Psoas muscle (tissue), 8 donors: ENCODE measurements around the gene ARHGAP30. TPM values are rescaled to one million over a fixed set of nuclear protein-coding genes. Genes with fewer than 3 reads are reported as not detected.

Experiments
- ATAC-seq, 4 donors: fragments of 200-7000 bp; cut with Tn5 transposase; one replicate each; pipeline ENCODE4 v1.9.1; 2020; ENCODE audit warnings: moderate library complexity in 3 of 4, mild to moderate bottlenecking in 2 of 4
- DNase-seq, 2 donors: peaks; one replicate each; pipeline ENCODE4 v3.0.0-alpha.2; 2020
- H3K27ac ChIP-seq: fragments of 200-600 bp; one replicate; pipeline ENCODE4 v1.8.0; 2022
- H3K27me3 ChIP-seq, 3 donors: fragments of 200-600 bp in 1 of 3; one replicate each; pipeline versions ENCODE4 v1.6.1 to v1.8.0; 2013 to 2022; ENCODE audit warnings: low read length in 2 of 3, mild to moderate bottlenecking in 2 of 3, moderate library complexity in 1 of 3; ENCODE audit not compliant: insufficient read depth in 3 of 3
- H3K36me3 ChIP-seq, 2 donors: fragments of 200-600 bp in 1 of 2; one replicate each; pipeline versions ENCODE4 v1.6.1 to v1.8.0; 2013 to 2022; ENCODE audit warnings: low read depth in 1 of 2, mild to moderate bottlenecking in 1 of 2, moderate library complexity in 1 of 2; ENCODE audit not compliant: insufficient read depth in 1 of 2
- H3K4me1 ChIP-seq: fragments of 200-600 bp; one replicate; pipeline ENCODE4 v1.8.0; 2022
- H3K4me3 ChIP-seq: fragments of 200-600 bp; one replicate; pipeline ENCODE4 v1.8.0; 2022; ENCODE audit warnings: mild to moderate bottlenecking
- H3K9me3 ChIP-seq: fragments of 200-600 bp; one replicate; pipeline ENCODE4 v1.8.0; 2022
- CTCF ChIP-seq: fragments of 200-600 bp; IDR thresholded peaks from one replicate; pipeline ENCODE4 v1.8.0; 2022; ENCODE audit warnings: antibody characterized with exemption
- WGBS, 3 donors: extraction: QIAGEN DNeasy Blood & Tissue Kit; methylation state at CpG; one replicate each; pipeline versions ENCODE4 v1.1.6 to v1.1.7; 2013; 5-methylcytosine and 5-hydroxymethylcytosine counted together
- intact Hi-C, 2 donors: fragments of 100-400 bp; cut with DNase I; formaldehyde crosslinking; loops; one replicate each; pipeline versions ENCODE4 v1.11.0 to v1.14.2; 2022
- polyA plus RNA-seq, 3 donors: library from polyadenylated mRNA; stranded (reverse); fragments of 200-250 nt; gene quantifications; one replicate each; pipeline ENCODE4 v1.2.3, GENCODE V29; 2013
- total RNA-seq, 4 donors: library from RNA; stranded (reverse); fragmentation: NEBNext Ultra II Directional in 2 of 4; extraction: Animal tissue kit (Norgen Biotek cat#: 25700) in 2 of 4; gene quantifications; one replicate each; pipeline versions ENCODE4 v1.2.1 to v1.2.4, GENCODE V29; 2021 to 2023
- donor health status: healthy with polysubstance abuse.
- donor health status: DM: no; HTN: no; CAD: no; lungs with moderate emphysema.
- donor health status: Bipolar disorder and iron deficiency.
- donor health status: healthy.
- donor health status: DM: yes; HTN: yes; CAD: no.
- donor health status: DM: no; HTN: no; CAD: no.
- donor health status: DM: no; HTN: no; CAD: no.
- donor health status: DM: yes; HTN: yes; CAD: no.

ARHGAP30 gene
- total and polyA plus RNA-seq, 7 donors = 0.44 to 3.3 (median 1.6) TPM

GRCh38 chr1:161044908-161045735 is 24.6 kb downstream of the ARHGAP30 start:
- peak; percentile 75 to 79 (median 76) for ATAC-seq
- H3K27ac ChIP-seq = peak overlapping the region; percentile 91
- H3K9me3 ChIP-seq = no peaks in the 10 kb centered on the region
- 0 to 1% (median 0%) methylated on average over 48 of the region's 48 CpGs for WGBS, 3 donors
- H3K36me3 ChIP-seq = peaks cover 10 to 30% of the 10 kb centered on the region in 2 donors
- H3K4me3 ChIP-seq = peak overlapping the region; percentile 88
- no peak for TF ChIP-seq CTCF
- H3K4me1 ChIP-seq = peaks cover 16% of the 10 kb centered on the region
- DNase-seq = peak; percentile 63 to 85
- intact Hi-C loops = loop anchor here (5.0 kb wide), 3 partner anchors 52 to 107 kb away; partner anchors contain the start of genes DEDD (in 1 of the 2), KLHDC9 (in 1 of the 2) and UFC1 (in 1 of the 2)
- H3K27me3 ChIP-seq = peaks cover 0 to 2% (median 0%) of the 10 kb centered on the region in 3 donors

GRCh38 chr1:161044535-161044907 is 25.2 kb downstream of the ARHGAP30 start:
- Histone ChIP-seq H3K4me1 (peaks cover 16% of the 10 kb centered on the region), H3K36me3 (peaks cover 10 to 36% of the 10 kb centered on the region in 2 donors), H3K4me3 (peak overlapping the region; percentile 88), H3K27me3 (peaks cover 0 to 2% (median 0%) of the 10 kb centered on the region in 3 donors), H3K27ac (peak overlapping the region; percentile 91), H3K9me3 (no peaks in the 10 kb centered on the region)
- TF ChIP-seq CTCF = no peak
- intact Hi-C loops = loop anchor here in 1 of 2 donors (5.0 kb wide), 1 partner anchor 53 kb away; the partner anchor contains the start of gene KLHDC9
- ATAC-seq = no peak
- no peak for DNase-seq

- H3K36me3 ChIP-seq = peaks cover 10 to 40% of the 10 kb centered on the region in 2 donors
- WGBS, 3 donors = 74 to 85% (median 82%) methylated on average over 5 of the region's 5 CpGs
- no peaks in the 10 kb centered on the region for H3K27me3 ChIP-seq
- no peak overlapping the region for H3K27ac ChIP-seq
- intact Hi-C loops = no loop called here
- H3K4me3 ChIP-seq = no peak overlapping the region
- DNase-seq (no peak), ATAC-seq (peak in 1 of 4 donors; percentile 8)
- no peaks in the 10 kb centered on the region for H3K9me3 ChIP-seq
- TF ChIP-seq CTCF = no peak
- peaks cover 12% of the 10 kb centered on the region for H3K4me1 ChIP-seq
Observed at GRCh38 chr1:161039546-161039945, 30.1 kb downstream of the ARHGAP30 start.

- intact Hi-C loops = no loop called here
- no peak overlapping the region for H3K27ac ChIP-seq
Observed at GRCh38 chr1:161039154-161039545, 30.5 kb downstream of the ARHGAP30 start.

More at GRCh38 chr1:161039154-161039545, 30.5 kb downstream of the ARHGAP30 start:
- no peak for DNase-seq
- H3K4me1 ChIP-seq = peaks cover 8% of the 10 kb centered on the region
- no peak for TF ChIP-seq CTCF
- no peaks in the 10 kb centered on the region for H3K9me3 ChIP-seq
- H3K4me3 ChIP-seq = peak overlapping the region; percentile 64
- 5 to 10% (median 7%) methylated on average over 2 to 3 of the region's 3 CpGs for WGBS, 3 donors
- peaks cover 10 to 40% of the 10 kb centered on the region in 2 donors for H3K36me3 ChIP-seq
- ATAC-seq = peak in 1 of 4 donors; percentile 14
- H3K27me3 ChIP-seq = no peaks in the 10 kb centered on the region
